Adipocyte (in vitro differentiated cells): ENCODE data around the gene TMEM147.
A peak's percentile ranks its signal among the peaks of the same experiment; 100 is the strongest.

Experiments
- DNase-seq: peaks from one replicate; pipeline ENCODE4 v3.0.0-alpha.2; 2015; ENCODE audit warnings: low read depth
- H3K27me3 ChIP-seq: replicated peaks from 2 replicates; pipeline ENCODE4 v1.7.0; 2013; ENCODE audit warnings: mild to moderate bottlenecking, low read length, moderate library complexity; ENCODE audit not compliant: control insufficient read depth, insufficient read depth
- H3K36me3 ChIP-seq: 2 replicates; pipeline ENCODE4 v1.7.0; 2013; ENCODE audit warnings: low read length, mild to moderate bottlenecking, moderate library complexity; ENCODE audit not compliant: control insufficient read depth, insufficient read depth, severe bottlenecking
- H3K4me1 ChIP-seq: 2 replicates; pipeline ENCODE4 v1.7.0; 2013; ENCODE audit warnings: mild to moderate bottlenecking, low read length, moderate library complexity; ENCODE audit not compliant: control insufficient read depth, insufficient read depth
- H3K4me3 ChIP-seq: 2 replicates; pipeline ENCODE4 v1.7.0; 2013; ENCODE audit warnings: mild to moderate bottlenecking, low read length, moderate library complexity
- H3K9ac ChIP-seq: 2 replicates; pipeline ENCODE4 v1.7.0; 2013; ENCODE audit warnings: mild to moderate bottlenecking, low read length, moderate library complexity
- H3K9me3 ChIP-seq: 2 replicates; pipeline ENCODE4 v1.7.0; 2013; ENCODE audit warnings: mild to moderate bottlenecking, low read length, moderate library complexity; ENCODE audit not compliant: control insufficient read depth

TMEM147 gene

GRCh38 chr19:35521124-35521743, 24.2 kb upstream of the TMEM147 start:
- Histone ChIP-seq H3K36me3 (no peaks in the 10 kb centered on the region), H3K4me3 (no peak overlapping the region), H3K4me1 (peaks cover 10% of the 10 kb centered on the region), H3K9me3 (no peaks in the 10 kb centered on the region), H3K9ac (no peak overlapping the region), H3K27me3 (peaks cover 10% of the 10 kb centered on the region)
- no peak for DNase-seq

GRCh38 chr19:35522745-35523327, 22.6 kb upstream of the TMEM147 start:
- Histone ChIP-seq H3K9ac (no peak overlapping the region), H3K4me3 (no peak overlapping the region), H3K27me3 (peaks cover 10% of the 10 kb centered on the region), H3K9me3 (no peaks in the 10 kb centered on the region), H3K36me3 (no peaks in the 10 kb centered on the region), H3K4me1 (peaks cover 11% of the 10 kb centered on the region)
- DNase-seq = no peak

- Histone ChIP-seq H3K36me3 (no peaks in the 10 kb centered on the region), H3K9ac (no peak overlapping the region), H3K4me3 (no peak overlapping the region), H3K4me1 (peaks cover 6% of the 10 kb centered on the region), H3K9me3 (no peaks in the 10 kb centered on the region), H3K27me3 (peaks cover 10% of the 10 kb centered on the region)
- no peak for DNase-seq
Measured at GRCh38 chr19:35524181-35524837, 21.1 kb upstream of the TMEM147 start.

DNA sequence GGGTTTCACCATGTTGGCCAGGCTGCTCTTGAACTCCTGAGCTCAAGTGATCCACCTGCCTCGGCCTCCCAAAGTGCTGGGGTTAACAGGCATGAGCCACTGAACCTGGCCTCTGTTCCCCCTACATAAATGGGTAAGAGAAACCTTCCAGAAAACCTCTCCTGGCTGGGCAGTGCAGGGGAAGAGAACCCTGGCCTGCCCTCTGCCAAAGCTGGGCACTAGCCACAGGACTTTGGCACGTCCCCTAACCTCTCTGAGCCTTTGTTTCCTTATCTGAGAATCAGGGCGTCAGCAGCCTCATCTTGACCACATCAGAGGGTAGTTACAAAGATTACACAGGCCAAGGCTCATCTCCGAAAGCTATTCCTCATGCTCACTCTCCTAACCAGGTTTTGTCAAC, 19.6 kb upstream of the TMEM147 start:
- H3K4me3 ChIP-seq = no peak overlapping the region
- no peaks in the 10 kb centered on the region for H3K36me3 ChIP-seq
- peaks cover 6% of the 10 kb centered on the region for H3K4me1 ChIP-seq
- H3K9ac ChIP-seq = no peak overlapping the region
- no peaks in the 10 kb centered on the region for H3K9me3 ChIP-seq
- DNase-seq = no peak
- peaks cover 10% of the 10 kb centered on the region for H3K27me3 ChIP-seq

DNA sequence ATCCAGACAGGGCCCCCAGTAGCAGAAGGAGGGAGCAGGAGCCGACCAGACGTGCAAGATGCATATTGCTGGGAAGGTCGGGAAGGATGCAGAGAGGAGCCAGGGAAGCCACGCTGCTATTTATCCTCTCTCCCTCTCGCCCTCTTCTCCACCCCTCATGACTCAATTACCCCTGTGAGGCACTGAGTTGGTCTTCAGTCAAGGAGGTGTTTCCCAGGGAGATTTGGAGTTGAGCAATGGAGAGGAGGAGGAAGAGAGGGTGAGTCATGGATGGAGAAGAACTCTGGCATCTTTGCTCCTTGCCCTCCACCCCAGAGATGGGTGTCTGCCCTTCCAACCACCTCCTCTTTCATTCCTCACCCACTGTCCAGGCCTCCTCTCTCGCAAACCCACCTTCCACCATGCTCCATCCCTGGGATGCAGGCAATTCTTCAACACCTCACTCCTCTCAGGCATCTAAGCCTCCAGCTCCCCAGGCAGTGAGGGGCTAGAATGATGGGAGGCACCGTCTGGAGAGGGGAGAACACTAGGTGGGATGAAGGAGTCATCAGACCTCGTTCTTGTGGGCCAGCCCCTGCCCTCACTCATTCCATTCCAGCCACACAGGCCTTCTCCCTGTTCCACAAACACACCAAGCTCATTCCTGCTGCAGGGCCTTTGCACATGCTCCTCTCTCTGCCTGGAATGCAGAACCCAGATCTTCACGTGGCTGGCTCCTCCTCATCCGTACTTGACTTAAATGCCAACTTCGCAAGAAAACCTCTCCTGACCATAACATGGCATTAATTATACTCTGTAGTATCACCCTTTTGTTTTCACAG, 17.0 kb upstream of the TMEM147 start, which contains the start of gene SBSN:
SBSN (minus strand) TSS at position 94 of the 821 bp plus-strand sequence; CDS start at position 64, 30 bp downstream.
- Histone ChIP-seq H3K9me3 (no peaks in the 10 kb centered on the region), H3K4me3 (no peak within 1 kb of the TSS), H3K27me3 (peaks cover 10% of the 10 kb centered on the region), H3K4me1 (peaks cover 7% of the 10 kb centered on the region), H3K9ac (no peak within 1 kb of the TSS), H3K36me3 (no peaks in the 10 kb centered on the region)
- DNase-seq = peak; percentile 57

DNA sequence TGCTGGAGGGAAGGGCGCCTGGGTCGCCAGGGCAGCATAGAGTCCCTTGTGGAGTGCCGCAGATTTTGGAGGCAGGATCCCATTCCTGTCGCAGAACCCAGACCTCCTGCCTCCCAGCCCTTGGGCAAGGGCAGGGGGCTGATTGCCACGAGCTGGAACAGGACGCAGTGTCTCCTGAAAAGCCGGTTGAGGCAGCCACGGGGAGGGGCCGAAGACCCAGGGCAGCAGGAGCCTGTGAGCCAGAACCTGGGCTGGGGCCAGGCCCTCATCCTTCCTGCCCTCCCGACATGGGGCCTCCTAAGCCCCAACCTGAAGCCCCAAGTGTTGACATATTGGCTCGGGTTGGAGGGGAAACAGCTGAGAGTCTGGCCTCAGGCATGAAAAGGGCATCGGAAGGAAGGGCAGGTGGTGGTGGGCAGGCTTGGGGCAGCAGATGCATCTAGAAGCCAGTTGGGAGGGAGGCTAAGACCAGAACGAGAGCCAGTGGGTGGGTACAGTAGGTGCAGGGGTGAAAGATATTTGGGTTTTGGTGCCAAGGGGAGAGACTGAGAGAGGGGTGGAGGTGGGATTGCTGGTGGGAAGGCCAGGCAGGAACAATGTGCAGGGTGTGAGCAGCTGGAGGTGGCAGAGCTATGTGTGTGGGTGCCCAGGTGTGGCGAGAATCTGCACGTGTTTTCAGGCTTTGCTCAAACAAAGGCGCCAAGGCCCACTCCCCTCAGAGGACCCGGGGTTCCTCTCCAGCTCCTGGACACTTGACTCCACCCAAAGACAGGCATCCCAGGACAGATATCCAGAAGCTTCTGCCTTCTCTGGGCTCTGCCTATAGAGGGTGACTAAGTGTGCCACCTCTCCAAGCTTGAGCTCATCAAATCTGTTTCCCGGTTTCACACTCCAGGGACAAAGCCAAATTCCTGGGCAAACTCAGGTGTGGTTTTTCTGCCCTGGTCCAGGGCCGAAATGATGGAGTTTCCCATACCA, 15.9 kb upstream of the TMEM147 start:
- H3K9me3 ChIP-seq = no peaks in the 10 kb centered on the region
- no peak overlapping the region for H3K9ac ChIP-seq
- H3K27me3 ChIP-seq = peaks cover 8% of the 10 kb centered on the region
- H3K4me1 ChIP-seq = peaks cover 16% of the 10 kb centered on the region
- no peaks in the 10 kb centered on the region for H3K36me3 ChIP-seq
- DNase-seq = no peak
- no peak overlapping the region for H3K4me3 ChIP-seq

GRCh38 chr19:35531291-35531690, 14.1 kb upstream of the TMEM147 start:
- H3K9me3 ChIP-seq = no peaks in the 10 kb centered on the region
- peaks cover 16% of the 10 kb centered on the region for H3K4me1 ChIP-seq
- DNase-seq = no peak
- H3K27me3 ChIP-seq = peaks cover 2% of the 10 kb centered on the region
- no peak overlapping the region for H3K4me3 ChIP-seq
- no peaks in the 10 kb centered on the region for H3K36me3 ChIP-seq
- no peak overlapping the region for H3K9ac ChIP-seq

DNA sequence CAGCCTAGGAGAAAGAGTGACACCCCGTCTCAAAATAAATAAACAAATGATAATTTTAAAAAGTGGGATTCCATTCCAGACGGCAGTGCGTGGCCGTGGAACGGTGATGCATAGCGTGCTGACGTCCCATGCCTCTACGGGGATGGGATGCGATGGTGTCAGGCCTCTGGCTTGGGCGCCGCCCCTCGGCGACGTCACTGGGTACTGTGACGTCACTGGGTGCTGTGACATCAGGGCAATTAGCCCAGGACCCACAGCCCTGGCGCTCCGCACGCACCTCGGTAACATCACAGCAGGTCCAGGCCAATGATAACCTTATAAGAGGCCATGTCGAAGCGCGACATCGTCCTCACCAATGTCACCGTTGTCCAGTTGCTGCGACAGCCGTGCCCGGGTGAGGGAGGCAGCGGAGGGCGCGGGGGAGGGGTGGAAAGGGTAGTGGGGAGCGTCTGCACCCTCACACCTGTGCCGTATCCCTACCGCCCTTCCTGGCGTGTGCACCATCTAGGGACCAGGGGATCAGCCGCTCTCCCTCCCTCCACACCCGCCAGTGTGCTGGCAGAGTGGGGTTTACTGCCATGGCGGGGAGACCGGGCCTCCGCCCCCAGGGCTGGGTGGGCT, 12.1 kb upstream of the TMEM147 start, which contains the start of gene GAPDHS:
GAPDHS (plus strand) TSS at position 256 of the 621 bp plus-strand sequence; CDS start at position 328, 72 bp downstream.
- no peaks in the 10 kb centered on the region for H3K36me3 ChIP-seq
- H3K4me3 ChIP-seq = peak within 1 kb of the TSS; percentile 52
- no peaks in the 10 kb centered on the region for H3K9me3 ChIP-seq
- no peak for DNase-seq
- H3K27me3 ChIP-seq = peaks cover 2% of the 10 kb centered on the region
- no peak within 1 kb of the TSS for H3K9ac ChIP-seq
- H3K4me1 ChIP-seq = peaks cover 10% of the 10 kb centered on the region

DNA sequence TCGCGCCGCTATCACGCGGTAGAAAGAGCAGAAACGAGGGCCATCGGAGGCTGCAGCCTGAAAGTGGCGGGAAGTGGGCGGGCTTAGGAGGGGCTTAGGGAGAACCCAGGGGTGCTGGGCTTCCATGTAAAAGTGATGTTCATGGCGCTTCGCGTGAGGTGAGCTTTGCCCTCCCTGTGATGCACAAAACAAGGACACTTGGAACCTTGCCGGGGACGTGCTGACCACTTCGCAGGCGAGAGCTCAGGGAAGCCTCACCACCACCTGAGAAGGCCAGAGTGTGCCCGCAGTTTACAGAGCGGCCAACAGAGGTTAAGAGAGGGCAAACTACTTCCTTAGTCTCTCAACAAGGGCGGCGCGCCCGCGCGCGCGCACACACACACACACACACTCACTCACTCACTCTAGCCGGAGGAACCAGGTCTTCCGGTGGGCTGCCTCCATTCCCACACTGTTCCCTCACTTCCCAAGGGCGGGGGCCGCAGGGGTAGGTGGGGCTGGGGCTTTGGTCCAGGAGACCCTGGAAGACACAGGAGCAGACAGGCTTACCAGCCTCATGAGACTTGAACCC, 11.5 kb upstream of the TMEM147 start:
- Histone ChIP-seq H3K4me3 (peak overlapping the region; percentile 52), H3K4me1 (peaks cover 10% of the 10 kb centered on the region), H3K27me3 (peaks cover 2% of the 10 kb centered on the region), H3K36me3 (no peaks in the 10 kb centered on the region), H3K9me3 (no peaks in the 10 kb centered on the region), H3K9ac (no peak overlapping the region)
- no peak for DNase-seq
